Tibial nerve (tissue), 4 donors: Measurements from ENCODE around the gene TBC1D14.

Experiments used
- EP300 ChIP-seq, 2 donors: sonication (generic); formaldehyde crosslinking; IDR thresholded peaks; one replicate each; pipeline ENCODE4 v1.6.1; 2017; ENCODE audit warnings: antibody characterized with exemption in 2 of 2, mild to moderate bottlenecking in 1 of 2
- TF ChIP-seq, protein P1 (sequence below), 5 experiments: fragments of 200-600 bp in 3 of 5; fragments of 450-650 bp in 2 of 5; sonication (generic) in 3 of 5; IDR thresholded peaks; one replicate each; pipeline ENCODE4 v1.5.1; 2016 to 2019; ENCODE audit warnings: antibody characterized with exemption in 5 of 5, mild to moderate bottlenecking in 3 of 5, moderate library complexity in 2 of 5

DNA sequence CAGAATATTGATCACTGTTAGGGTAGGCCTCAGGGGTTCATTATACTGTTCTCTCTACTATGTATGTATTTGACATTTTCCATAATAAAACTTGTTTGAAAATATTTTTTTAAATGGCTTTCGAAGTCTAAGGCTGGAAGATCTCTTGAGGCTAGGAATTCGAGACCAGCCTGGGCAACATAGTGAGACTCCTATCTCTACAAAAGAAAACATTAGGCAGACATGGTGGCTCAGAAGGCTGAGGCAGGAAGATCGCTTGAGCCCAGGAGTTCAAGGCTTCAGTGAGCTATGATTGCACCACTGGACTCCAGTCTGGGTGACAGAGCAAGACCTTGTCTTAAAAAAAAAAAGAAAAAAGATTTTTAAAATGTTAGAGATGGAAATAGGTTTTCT is 15.5 kb upstream of the TBC1D14 start:
- TF ChIP-seq, protein P1, sequence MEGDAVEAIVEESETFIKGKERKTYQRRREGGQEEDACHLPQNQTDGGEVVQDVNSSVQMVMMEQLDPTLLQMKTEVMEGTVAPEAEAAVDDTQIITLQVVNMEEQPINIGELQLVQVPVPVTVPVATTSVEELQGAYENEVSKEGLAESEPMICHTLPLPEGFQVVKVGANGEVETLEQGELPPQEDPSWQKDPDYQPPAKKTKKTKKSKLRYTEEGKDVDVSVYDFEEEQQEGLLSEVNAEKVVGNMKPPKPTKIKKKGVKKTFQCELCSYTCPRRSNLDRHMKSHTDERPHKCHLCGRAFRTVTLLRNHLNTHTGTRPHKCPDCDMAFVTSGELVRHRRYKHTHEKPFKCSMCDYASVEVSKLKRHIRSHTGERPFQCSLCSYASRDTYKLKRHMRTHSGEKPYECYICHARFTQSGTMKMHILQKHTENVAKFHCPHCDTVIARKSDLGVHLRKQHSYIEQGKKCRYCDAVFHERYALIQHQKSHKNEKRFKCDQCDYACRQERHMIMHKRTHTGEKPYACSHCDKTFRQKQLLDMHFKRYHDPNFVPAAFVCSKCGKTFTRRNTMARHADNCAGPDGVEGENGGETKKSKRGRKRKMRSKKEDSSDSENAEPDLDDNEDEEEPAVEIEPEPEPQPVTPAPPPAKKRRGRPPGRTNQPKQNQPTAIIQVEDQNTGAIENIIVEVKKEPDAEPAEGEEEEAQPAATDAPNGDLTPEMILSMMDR (IDR thresholded peaks at IDR 0.05): no peak
- TF ChIP-seq EP300 (IDR thresholded peaks at IDR 0.05): no peak
